GM12872 (cell line): ENCODE data around the gene NFE2L1.

ENCODE experiments used
- CTCF ChIP-seq: IDR thresholded peaks from 3 replicates; pipeline ENCODE4 v1.5.1; 2011; ENCODE audit warnings: low read depth, mild to moderate bottlenecking, low read length, moderate library complexity; ENCODE audit not compliant: insufficient read depth

Gene NFE2L1

GRCh38 chr17:48047741-48048383 is at the start of gene NFE2L1:
Gene NFE2L1 (plus strand): TSS chr17:48048359. CDS start chr17:48051119, 2,760 bp downstream.
- no peak for TF ChIP-seq CTCF

GRCh38 chr17:47999582-47999981 is 48.6 kb upstream of the NFE2L1 start:
- no peak for TF ChIP-seq CTCF

- TF ChIP-seq CTCF: no peak
Observed at GRCh38 chr17:48001197-48001596, 47.0 kb upstream of the NFE2L1 start.

- no peak for TF ChIP-seq CTCF
Observed at GRCh38 chr17:48002266-48002915, 45.8 kb upstream of the NFE2L1 start.

- TF ChIP-seq CTCF: no peak
Observed at GRCh38 chr17:48002916-48003416, 45.2 kb upstream of the NFE2L1 start.

- no peak for TF ChIP-seq CTCF
Observed at GRCh38 chr17:48003417-48004151, 44.6 kb upstream of the NFE2L1 start.

- TF ChIP-seq CTCF: no peak
Observed at GRCh38 chr17:48004983-48005382, 43.2 kb upstream of the NFE2L1 start.
